Kidney (tissue), 14 donors: Measurements from ENCODE around the gene GAL3ST2. TPM values are rescaled to one million over a fixed set of nuclear protein-coding genes. Genes with fewer than 3 reads are reported as not detected.

Source experiments
- DNase-seq, 5 donors: peaks; one replicate each; pipeline ENCODE4 v3.0.0-alpha.2; 2013 to 2020
- FAIRE-seq: peaks from 2 replicates; lab custom pipeline; 2012; peaks lifted over from hg19 to GRCh38; lab: Jason Lieb, UNC
- H3K27ac ChIP-seq, 2 donors: one replicate each; pipeline ENCODE4 v1.7.0; 2013; ENCODE audit warnings: low read depth in 2 of 2, low read length in 2 of 2, inconsistent platforms in 1 of 2
- H3K27me3 ChIP-seq: one replicate; pipeline ENCODE4 v1.7.1; 2013; ENCODE audit warnings: low read length, inconsistent platforms; ENCODE audit not compliant: control insufficient read depth, insufficient read depth
- H3K36me3 ChIP-seq, 3 donors: one replicate each; pipeline versions ENCODE4 v1.7.0 to v1.7.1; 2013; ENCODE audit warnings: low read length in 3 of 3, control low read depth in 1 of 3, inconsistent platforms in 1 of 3; ENCODE audit not compliant: insufficient read depth in 3 of 3, control insufficient read depth in 2 of 3
- H3K4me1 ChIP-seq, 3 donors: one replicate each; pipeline versions ENCODE4 v1.7.0 to v1.7.1; 2013; ENCODE audit warnings: low read length in 3 of 3, inconsistent platforms in 1 of 3, low read depth in 1 of 3; ENCODE audit not compliant: control insufficient read depth in 2 of 3, insufficient read depth in 2 of 3
- H3K4me3 ChIP-seq, 3 donors: one replicate each; pipeline versions ENCODE4 v1.7.0 to v1.8.1; 2013; ENCODE audit warnings: low read length in 3 of 3, control low read depth in 1 of 3, inconsistent platforms in 1 of 3
- H3K9ac ChIP-seq, 3 donors: one replicate each; pipeline versions ENCODE4 v1.7.0 to v1.7.1; 2013; ENCODE audit warnings: low read length in 3 of 3, control low read depth in 1 of 3, inconsistent platforms in 1 of 3
- H3K9me3 ChIP-seq, 3 donors: one replicate each; pipeline versions ENCODE4 v1.7.0 to v1.7.1; 2013; ENCODE audit warnings: low read length in 3 of 3, control low read depth in 1 of 3, inconsistent platforms in 1 of 3; ENCODE audit not compliant: control insufficient read depth in 2 of 3, insufficient read depth in 1 of 3
- intact Hi-C: fragments of 100-400 bp; cut with DNase I; formaldehyde crosslinking; loops from one replicate; pipeline ENCODE4 v1.11.1; 2022
- polyA plus RNA-seq: library from polyadenylated mRNA; stranded (reverse); fragments of 350-450 nt; fragmentation: Illumina TruSeq; extraction: RNeasy Lipid Tissue Mini Kit (QIAGEN cat#74804); gene quantifications from one replicate; pipeline ENCODE4 v1.2.3, GENCODE V29; 2014; ENCODE audit warnings: low read depth, low replicate concordance; ENCODE audit not compliant: insufficient read depth
- total RNA-seq: library from RNA; stranded (reverse); fragmentation: NEBNext Ultra II Directional; extraction: Animal tissue kit (Norgen Biotek cat#: 25700); gene quantifications from one replicate; pipeline ENCODE4 v1.2.1, GENCODE V29; 2021
- TF ChIP-seq, protein P1 (sequence below): IDR thresholded peaks from 3 replicates; pipeline ENCODE4 v1.5.1; 2012; ENCODE audit warnings: mild to moderate bottlenecking, moderate library complexity, borderline replicate concordance; ENCODE audit not compliant: insufficient read depth; ENCODE audit errors: extremely low read depth
- donor health status: control.
- donor health status: control.
- donor health status: control.
- donor health status: control.
- donor health status: control.
- donor health status: DM: yes; HTN: yes; CAD: no.
- donor health status: Normal renal cell carcinoma (clear cell type).

GAL3ST2 gene
- total and polyA plus RNA-seq, 2 donors from 2014 or later = 0.19 to 0.39 TPM

DNA sequence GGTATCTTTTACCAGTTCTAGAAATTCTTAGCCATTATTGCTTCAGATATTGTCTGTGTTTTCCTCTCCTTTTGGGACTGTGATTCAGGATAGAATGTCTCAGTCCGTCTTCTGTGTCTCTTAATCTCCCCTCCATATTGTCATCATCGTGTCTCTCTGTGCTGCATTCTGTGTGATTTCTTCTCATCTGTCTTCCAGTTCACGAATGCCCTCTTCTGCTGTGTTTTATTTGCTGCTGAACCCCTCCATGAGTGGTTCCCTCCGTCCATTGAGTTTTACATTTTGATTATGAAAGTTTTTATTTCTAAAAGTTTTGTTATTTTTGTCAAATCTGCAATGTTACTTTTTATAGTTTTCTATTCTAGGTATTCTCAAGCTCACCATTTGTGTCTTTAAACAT is 30.5 kb upstream of the GAL3ST2 start:
- FAIRE-seq (no peak), DNase-seq (no peak)
- Histone ChIP-seq H3K9me3 (no peaks in the 10 kb centered on the region), H3K9ac (no peak overlapping the region), H3K27ac (no peak overlapping the region), H3K36me3 (peaks cover 0 to 15% (median 11%) of the 10 kb centered on the region in 3 donors), H3K4me3 (no peak overlapping the region), H3K27me3 (no peaks in the 10 kb centered on the region), H3K4me1 (peaks cover 0 to 2% (median 0%) of the 10 kb centered on the region in 3 donors)
- TF ChIP-seq, protein P1, sequence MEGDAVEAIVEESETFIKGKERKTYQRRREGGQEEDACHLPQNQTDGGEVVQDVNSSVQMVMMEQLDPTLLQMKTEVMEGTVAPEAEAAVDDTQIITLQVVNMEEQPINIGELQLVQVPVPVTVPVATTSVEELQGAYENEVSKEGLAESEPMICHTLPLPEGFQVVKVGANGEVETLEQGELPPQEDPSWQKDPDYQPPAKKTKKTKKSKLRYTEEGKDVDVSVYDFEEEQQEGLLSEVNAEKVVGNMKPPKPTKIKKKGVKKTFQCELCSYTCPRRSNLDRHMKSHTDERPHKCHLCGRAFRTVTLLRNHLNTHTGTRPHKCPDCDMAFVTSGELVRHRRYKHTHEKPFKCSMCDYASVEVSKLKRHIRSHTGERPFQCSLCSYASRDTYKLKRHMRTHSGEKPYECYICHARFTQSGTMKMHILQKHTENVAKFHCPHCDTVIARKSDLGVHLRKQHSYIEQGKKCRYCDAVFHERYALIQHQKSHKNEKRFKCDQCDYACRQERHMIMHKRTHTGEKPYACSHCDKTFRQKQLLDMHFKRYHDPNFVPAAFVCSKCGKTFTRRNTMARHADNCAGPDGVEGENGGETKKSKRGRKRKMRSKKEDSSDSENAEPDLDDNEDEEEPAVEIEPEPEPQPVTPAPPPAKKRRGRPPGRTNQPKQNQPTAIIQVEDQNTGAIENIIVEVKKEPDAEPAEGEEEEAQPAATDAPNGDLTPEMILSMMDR = no peak
- intact Hi-C loops = no loop called here

DNA sequence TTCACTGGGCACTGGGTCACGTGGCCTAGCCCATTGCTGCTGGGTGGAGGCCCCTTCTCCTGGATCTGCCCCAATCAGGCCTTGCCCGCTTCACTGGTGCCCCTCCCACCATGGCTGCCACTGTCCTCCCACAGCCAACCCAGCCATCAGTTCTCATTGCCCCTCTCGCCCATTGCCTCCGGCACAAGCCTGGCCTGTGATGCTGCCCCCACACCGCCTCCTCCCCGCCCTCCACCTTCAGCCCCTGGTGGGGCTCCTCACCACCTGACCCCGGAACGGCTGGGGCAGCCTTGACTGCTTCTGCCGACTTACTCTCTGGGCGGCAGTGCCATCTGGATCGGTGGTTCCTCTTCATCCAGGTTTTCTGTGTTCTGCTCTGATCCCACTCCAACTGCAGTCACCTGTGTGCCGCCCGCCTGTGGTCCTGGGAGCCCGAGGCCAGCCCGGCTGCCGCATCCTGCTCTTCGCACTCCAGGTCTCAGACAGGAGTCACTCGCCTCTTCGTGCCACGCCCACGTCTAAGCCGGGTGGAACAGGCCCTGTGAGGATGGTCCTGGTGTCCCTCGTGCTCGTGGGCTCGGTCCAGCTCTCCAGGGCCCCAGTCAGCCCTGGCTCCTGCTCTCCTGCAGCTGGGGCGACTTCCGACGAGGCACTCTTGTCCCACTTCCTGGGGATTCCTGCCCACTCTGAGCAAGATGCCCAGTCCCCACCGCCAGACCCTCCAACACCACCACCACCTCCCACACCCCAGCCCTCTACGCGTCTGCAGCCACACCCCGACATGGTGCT is 28.0 kb upstream of the GAL3ST2 start:
- Histone ChIP-seq H3K27me3 (no peaks in the 10 kb centered on the region), H3K4me1 (peaks cover 0 to 3% (median 0%) of the 10 kb centered on the region in 3 donors), H3K9me3 (no peaks in the 10 kb centered on the region), H3K36me3 (peaks cover 0 to 21% (median 19%) of the 10 kb centered on the region in 3 donors), H3K4me3 (no peak overlapping the region), H3K27ac (no peak overlapping the region), H3K9ac (no peak overlapping the region)
- DNase-seq = no peak
- FAIRE-seq = no peak
- TF ChIP-seq, protein P1 = no peak
- intact Hi-C loops = no loop called here

GRCh38 chr2:241750076-241750840 is 26.4 kb upstream of the GAL3ST2 start:
- Histone ChIP-seq H3K27me3 (no peaks in the 10 kb centered on the region), H3K36me3 (peaks cover 0 to 20% (median 12%) of the 10 kb centered on the region in 3 donors), H3K4me1 (peaks cover 0 to 3% (median 0%) of the 10 kb centered on the region in 3 donors), H3K27ac (no peak overlapping the region), H3K9me3 (no peaks in the 10 kb centered on the region), H3K9ac (no peak overlapping the region), H3K4me3 (no peak overlapping the region)
- no peak for FAIRE-seq
- TF ChIP-seq, protein P1 = no peak
- DNase-seq = peak in 1 of 5 donors; percentile 21
- intact Hi-C loops = no loop called here
